ENCODE measurements around the gene ZBTB22.

The ZBTB22 gene

GRCh38 chr6:33314515-33314942 is 3.0 kb downstream of the ZBTB22 start:
- DNase-seq (ENCODE audit: low spot score) = peak; percentile 75
- no peak for TF ChIP-seq CTCF (IDR thresholded peaks at IDR 0.05; ENCODE audit: extremely low read depth, missing control alignments)

DNA sequence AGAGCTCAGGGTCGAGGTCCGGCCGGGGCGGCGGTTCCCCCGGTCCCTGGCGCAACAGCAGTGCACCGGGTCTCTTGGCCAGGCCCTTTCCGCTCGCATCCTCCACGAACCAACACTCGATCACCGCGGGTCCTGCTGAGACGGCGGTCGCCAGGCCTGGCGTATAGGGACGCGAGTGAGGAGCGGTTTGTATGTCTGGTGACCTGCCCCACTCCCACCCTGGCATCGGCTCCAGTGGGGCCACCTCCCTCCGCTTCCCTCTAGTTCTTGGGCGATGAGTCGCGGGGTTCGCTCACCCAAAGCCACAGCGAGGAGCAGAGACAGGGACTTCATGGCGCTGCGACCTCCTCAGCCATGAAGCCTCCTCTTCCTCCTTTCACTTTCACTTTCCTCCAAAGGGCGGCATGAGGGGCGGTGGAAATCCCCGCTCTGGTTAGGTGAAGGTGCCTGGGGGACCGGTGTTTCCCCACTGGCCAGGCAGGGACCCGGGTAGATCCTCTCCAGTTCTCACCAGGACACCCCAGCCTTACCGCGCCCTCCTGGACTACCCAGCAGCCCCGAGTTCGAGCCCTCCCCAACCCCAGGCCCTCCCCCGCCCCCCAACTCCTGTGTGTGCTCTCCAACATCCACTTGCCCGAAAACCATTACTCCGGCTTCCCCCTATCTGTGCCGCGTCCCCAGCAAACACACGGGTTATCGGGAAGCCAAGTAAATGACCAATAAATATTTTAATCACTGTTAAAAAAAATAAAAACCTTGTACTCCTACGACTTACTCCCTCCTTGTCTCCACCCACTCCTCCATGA is 3.6 kb downstream of the ZBTB22 start, which contains the start of gene TAPBP:
TAPBP (minus strand) TSS at position 370 of the 806 bp plus-strand sequence; CDS start at position 333, 37 bp downstream.
- peak; percentile 90 for DNase-seq (ENCODE audit: low spot score)
- no peak for TF ChIP-seq CTCF (IDR thresholded peaks at IDR 0.05; ENCODE audit: extremely low read depth, missing control alignments)

- TF ChIP-seq CTCF (IDR thresholded peaks at IDR 0.05; ENCODE audit: extremely low read depth, missing control alignments) = no peak
- peak; percentile 61 for DNase-seq (ENCODE audit: low spot score)
Measured at GRCh38 chr6:33313105-33313708, 4.3 kb downstream of the ZBTB22 start.

DNA sequence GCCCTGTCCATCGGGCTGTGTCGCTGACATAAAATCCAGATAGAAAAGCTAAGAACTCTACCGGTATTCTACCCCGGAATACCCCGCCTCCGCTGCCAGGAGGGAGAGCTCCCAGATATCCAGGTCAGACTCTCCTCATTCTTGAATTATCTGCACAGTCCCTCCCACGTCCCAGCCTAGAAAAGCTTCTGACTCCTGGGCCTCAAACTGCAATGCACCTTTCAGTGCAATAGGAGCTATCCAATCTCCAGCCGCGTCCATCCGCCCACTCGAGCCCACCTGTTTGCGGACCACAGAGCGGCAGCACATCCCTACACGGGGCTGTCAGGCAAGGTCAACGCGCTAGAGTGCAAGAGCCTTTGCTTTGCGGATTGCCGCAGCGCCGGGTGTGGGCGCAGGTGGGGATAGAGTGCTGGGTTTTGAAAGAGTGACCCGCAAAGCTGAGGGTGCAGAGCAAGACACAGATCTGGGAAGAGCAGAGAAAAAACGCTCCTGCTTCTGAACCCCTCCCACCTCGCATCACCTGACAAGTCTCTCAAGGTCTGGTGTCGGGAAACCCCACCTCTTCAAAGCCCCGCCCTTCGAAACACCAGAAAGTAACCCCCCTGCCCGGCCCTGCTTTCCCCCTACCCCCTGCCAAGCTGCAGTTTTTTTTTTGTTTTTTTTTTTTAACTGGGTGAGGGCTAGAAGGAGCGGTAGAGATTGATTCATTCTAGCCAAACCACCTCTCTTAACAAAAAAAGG is 5.0 kb downstream of the ZBTB22 start:
- TF ChIP-seq CTCF (IDR thresholded peaks at IDR 0.05; ENCODE audit: extremely low read depth, missing control alignments) = no peak
- peak; percentile 89 for DNase-seq (ENCODE audit: low spot score)

DNA sequence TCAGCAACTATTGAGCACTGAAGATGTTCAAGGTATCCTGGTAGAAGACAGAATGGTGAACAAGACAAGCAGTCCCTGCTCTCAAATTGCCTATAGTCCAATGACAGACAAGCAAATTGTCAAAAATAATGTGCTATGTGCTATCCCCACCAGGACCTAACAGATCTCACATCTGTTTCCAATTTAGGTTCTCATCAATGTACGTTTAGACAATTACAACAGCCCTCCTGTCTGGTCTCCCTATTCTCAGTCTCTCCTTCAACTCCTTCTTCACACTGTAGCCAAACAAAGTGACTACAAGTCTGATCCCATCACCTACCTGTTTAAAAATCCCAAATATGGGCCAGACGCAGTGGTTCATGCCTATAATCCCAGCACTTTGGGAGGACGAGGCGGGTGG is 11.2 kb downstream of the ZBTB22 start:
- no peak for TF ChIP-seq CTCF (IDR thresholded peaks at IDR 0.05; ENCODE audit: extremely low read depth, missing control alignments)
- no peak for DNase-seq (ENCODE audit: low spot score)

DNA sequence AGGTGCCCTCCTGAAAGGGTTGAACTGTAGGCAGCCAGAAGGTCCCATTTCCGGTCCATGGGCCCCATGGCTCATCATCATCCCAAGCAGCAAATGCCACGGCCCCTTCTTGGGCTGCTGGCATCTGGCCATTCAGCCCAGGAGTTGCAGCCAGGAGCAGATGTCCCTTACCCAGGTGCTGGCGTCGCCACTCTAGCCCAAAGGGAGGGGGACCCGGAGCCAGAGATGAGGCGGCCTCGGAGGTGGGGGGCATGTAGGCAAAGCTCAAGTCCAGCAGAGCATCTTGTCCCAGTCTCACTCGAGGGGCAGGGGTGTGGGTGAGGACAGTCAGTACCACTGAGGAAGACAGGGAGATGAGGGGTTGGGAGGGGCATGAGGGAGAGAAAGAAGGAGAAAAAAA is 12.5 kb downstream of the ZBTB22 start:
- no peak for TF ChIP-seq CTCF (IDR thresholded peaks at IDR 0.05; ENCODE audit: extremely low read depth, missing control alignments)
- no peak for DNase-seq (ENCODE audit: low spot score)

- TF ChIP-seq CTCF (IDR thresholded peaks at IDR 0.05; ENCODE audit: extremely low read depth, missing control alignments) = no peak
- no peak for DNase-seq (ENCODE audit: low spot score)
Measured at GRCh38 chr6:33304216-33304615, 13.3 kb downstream of the ZBTB22 start.

Data from GM20000 (cell line).